CD4-positive, alpha-beta T cell treated with Interleukin-2 at 100 ng/mL for 4 hours (primary cell): Measurements from ENCODE around the gene LEAP2.
A peak's percentile ranks its signal among the peaks of the same experiment; 100 is the strongest.

Experiments
- DNase-seq: peaks from one replicate; pipeline ENCODE4 v3.0.0-alpha.2; 2020; ENCODE audit warnings: low spot score

Gene LEAP2

DNA sequence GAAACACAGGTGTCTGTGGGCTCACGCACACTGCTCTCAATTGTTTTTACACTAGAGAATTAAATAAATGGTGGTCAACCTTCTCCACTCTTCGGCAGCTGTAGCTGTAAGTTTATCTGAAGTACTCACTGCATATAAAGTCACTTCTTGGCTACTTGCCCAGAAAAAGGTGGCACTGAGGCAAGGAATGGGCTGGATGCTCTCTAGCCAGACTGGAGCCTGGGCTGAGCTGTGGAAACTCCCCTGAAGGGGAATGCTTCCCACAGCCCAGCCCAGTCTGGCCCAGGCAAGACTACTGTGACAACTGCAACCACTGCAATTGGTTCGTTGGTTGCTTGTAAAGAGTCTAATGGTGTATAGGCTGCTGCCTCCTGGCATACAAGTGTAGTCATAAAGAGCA is 4.5 kb downstream of the LEAP2 start:
- DNase-seq = no peak

DNA sequence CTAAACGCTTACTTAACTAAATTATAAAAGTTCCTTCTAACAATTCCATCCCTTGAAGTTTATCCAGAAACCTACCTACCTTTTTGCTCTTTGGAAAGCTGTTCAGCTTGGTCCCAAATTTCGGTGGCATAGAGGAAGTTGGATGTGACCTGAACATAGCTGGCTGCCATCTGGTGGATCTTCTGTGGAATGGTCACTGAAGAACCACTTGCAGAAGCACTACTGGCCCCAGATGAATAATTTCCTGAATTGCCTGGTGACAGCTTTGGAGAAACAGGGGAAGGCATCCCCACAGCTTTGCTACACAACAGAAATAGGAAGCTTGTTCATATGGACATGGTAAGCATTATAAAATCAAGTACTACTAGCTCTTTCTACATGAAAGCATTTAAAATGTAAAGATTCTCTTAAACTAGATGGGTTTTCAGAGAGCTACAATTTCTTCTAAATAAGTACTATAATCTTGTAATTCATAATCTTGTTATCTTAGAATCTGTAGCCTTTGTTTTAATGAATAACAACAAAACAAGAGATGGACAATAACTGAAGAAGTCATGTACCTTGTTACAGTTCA is 9.9 kb downstream of the LEAP2 start:
- peak; percentile 38 for DNase-seq

DNA sequence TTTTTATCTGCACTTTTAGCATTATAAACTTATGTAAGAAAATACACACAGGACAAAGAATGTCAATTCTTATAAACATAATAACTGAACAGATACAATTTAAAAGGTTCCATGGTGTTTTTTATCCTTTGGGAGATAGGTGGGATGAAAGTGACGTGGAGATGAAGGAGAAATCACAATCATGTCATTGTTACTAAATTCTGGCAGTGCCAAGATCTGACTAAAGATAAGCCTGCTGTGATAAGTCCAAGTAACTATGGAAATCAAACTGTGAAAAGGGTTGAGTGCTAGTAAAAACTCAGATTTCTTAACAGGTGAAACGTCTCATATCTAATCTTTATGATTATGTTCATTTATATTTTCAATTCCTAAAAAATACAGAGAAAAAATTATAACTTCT is 11.1 kb downstream of the LEAP2 start:
- no peak for DNase-seq

- DNase-seq = no peak
Measured at GRCh38 chr5:132886064-132886823, 12.8 kb downstream of the LEAP2 start.

DNA sequence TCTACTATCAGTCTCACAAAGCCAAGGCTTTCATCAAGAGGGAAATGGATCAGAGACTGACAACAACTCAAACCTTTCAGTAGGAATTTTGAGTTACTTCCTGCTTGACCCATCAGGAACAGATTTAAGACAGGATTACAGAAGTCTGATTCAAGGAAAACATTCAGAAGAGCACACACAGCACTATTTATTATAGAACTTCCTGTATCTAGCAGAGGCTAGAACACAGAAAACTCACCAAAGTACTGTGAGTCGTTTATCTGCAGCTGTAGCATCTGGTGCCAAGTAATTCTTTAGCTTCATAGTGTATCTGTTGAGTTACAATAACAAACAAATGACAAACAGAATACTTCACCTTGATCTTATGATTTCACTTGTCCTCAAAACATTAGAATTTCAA is 13.8 kb downstream of the LEAP2 start:
- DNase-seq = no peak

GRCh38 chr5:132889501-132889900 is 16.0 kb downstream of the LEAP2 start:
- no peak for DNase-seq

DNA sequence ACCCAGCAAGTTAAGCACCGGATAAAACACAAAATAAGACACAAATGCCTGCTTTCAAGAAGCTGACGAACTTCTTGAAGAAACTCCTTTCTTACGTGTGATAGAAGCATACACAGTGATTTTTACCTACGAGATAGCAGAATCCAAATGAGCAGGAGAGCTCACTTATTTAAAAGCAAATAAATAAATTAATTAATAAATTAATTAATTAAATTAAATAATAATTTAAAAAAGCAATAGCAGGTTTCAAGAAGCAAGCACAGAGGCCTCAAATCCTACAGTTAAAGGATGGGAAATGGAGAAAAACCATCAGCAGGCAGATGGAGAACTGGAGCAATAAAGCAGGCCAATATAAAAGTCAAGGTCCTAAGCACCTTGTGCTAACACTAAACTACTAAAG is 17.3 kb downstream of the LEAP2 start:
- no peak for DNase-seq

GRCh38 chr5:132895719-132896305 is 22.3 kb downstream of the LEAP2 start:
- DNase-seq = no peak

- DNase-seq = no peak
Measured at GRCh38 chr5:132896685-132897084, 23.2 kb downstream of the LEAP2 start.

DNA sequence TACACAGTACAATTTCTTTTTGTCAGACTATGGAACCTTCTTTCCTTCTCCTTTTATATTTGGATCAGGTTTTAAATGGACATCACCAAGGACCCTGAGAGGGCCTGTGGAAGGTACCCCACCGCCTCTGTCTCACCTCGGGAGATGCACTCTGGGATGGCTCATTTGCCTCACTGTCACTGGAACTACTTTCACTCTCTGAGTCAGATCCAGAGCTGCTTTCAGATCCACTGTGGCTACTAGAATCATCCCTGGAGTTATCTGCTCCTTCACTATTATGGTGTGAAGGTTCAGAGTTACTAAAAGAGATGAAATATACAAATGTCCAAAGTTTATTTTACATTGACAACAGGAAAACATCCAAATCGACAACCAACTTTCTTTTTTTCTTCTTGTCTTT is 24.6 kb downstream of the LEAP2 start:
- DNase-seq = no peak

- no peak for DNase-seq
Measured at GRCh38 chr5:132901036-132901435, 27.6 kb downstream of the LEAP2 start.

DNA sequence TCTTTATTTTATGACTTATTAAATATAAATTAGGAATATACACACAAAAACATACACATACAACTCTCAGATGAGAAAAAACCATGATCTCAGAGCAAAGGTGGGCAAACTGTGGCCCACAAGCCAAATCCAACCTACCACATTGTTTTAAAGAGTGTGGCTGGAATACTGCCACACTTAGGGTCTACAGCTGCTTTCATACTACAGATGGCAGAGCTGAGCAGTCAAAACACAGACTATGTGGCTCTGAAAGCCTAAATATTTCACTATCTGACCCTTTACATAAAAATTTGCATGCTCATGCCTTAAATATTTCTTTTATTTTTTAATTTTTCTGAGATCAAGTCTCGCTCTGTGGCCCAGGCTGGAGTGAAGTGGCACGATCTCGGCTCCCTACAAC is 28.3 kb downstream of the LEAP2 start:
- DNase-seq = no peak

- DNase-seq = no peak
Measured at GRCh38 chr5:132905938-132906337, 32.5 kb downstream of the LEAP2 start.

- no peak for DNase-seq
Measured at GRCh38 chr5:132907161-132907560, 33.7 kb downstream of the LEAP2 start.

- DNase-seq = no peak
Measured at GRCh38 chr5:132909702-132910101, 36.2 kb downstream of the LEAP2 start.

- DNase-seq = no peak
Measured at GRCh38 chr5:132915681-132916080, 42.2 kb downstream of the LEAP2 start.

DNA sequence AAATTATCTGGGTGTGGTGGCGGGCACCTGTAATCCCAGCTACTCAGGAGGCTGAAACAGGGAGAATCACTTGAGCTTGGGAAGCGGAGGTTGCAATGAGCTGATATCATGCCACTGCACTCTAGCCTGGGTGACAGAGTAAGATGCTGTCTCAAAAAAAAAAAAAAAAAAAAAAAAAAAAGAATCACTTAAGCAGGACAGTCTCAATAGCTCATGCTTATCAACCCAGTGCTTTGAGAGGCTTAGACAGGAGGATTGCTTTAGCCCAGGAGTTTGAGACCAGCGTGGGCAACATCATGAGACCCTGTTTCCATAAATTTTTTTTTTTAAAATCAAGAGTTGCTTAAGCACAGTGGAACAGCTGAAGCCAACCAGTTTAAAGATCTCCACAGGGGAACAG is 42.6 kb downstream of the LEAP2 start:
- DNase-seq = no peak
